Glomerular visceral epithelial cell (primary cell): ENCODE data around the gene GALP.
"Not testable (repeated sequence)": the region's sequence is repeated elsewhere in the genome, so short reads cannot be mapped to it uniquely, and the experiment has no call there.

Experiments
- DNase-seq: peaks from one replicate; pipeline ENCODE4 v3.0.0-alpha.2; 2016; ENCODE audit errors: extremely low spot score

Gene GALP

GRCh38 chr19:56175861-56176307 is at the start of gene GALP:
GALP (plus strand) TSS chr19:56176008; CDS start chr19:56177109, 1,101 bp downstream.
- DNase-seq: not testable (repeated sequence)

- DNase-seq: no peak
Measured at GRCh38 chr19:56126983-56127780, 48.6 kb upstream of the GALP start.

GRCh38 chr19:56130006-56130405 is 45.8 kb upstream of the GALP start:
- no peak for DNase-seq

GRCh38 chr19:56131651-56132050 is 44.2 kb upstream of the GALP start:
- DNase-seq: no peak

- DNase-seq: no peak
Measured at GRCh38 chr19:56132316-56132822, 43.4 kb upstream of the GALP start.

- DNase-seq: no peak
Measured at GRCh38 chr19:56133858-56134653, 41.8 kb upstream of the GALP start.

- no peak for DNase-seq
Measured at GRCh38 chr19:56134654-56134921, 41.2 kb upstream of the GALP start.

- DNase-seq: no peak
Measured at GRCh38 chr19:56136362-56136761, 39.4 kb upstream of the GALP start.

- DNase-seq: no peak
Measured at GRCh38 chr19:56137405-56137804, 38.4 kb upstream of the GALP start.

- no peak for DNase-seq
Measured at GRCh38 chr19:56138069-56138468, 37.7 kb upstream of the GALP start.

GRCh38 chr19:56139847-56140582 is 35.8 kb upstream of the GALP start:
- DNase-seq: no peak

- peak; percentile 100 for DNase-seq
Measured at GRCh38 chr19:56140583-56141416, 35.0 kb upstream of the GALP start, which contains the start of gene ZNF444. ZNF444 (plus strand) TSS chr19:56141287; CDS start chr19:56146912, 5,625 bp downstream.

GRCh38 chr19:56141417-56141993 is 34.3 kb upstream of the GALP start:
- no peak for DNase-seq

GRCh38 chr19:56142087-56142787 is 33.6 kb upstream of the GALP start:
- DNase-seq: no peak

- no peak for DNase-seq
Measured at GRCh38 chr19:56142897-56143434, 32.8 kb upstream of the GALP start.

- no peak for DNase-seq
Measured at GRCh38 chr19:56144376-56144775, 31.4 kb upstream of the GALP start.

- DNase-seq: no peak
Measured at GRCh38 chr19:56144831-56145230, 31.0 kb upstream of the GALP start.

- DNase-seq: no peak
Measured at GRCh38 chr19:56145698-56146097, 30.1 kb upstream of the GALP start.

GRCh38 chr19:56146904-56147303 is 28.9 kb upstream of the GALP start:
- no peak for DNase-seq

GRCh38 chr19:56147307-56147706 is 28.5 kb upstream of the GALP start:
- DNase-seq: no peak
